Psoas muscle (tissue), 8 donors: ENCODE measurements around the gene CASZ1. TPM values are rescaled to one million over a fixed set of nuclear protein-coding genes. Genes with fewer than 3 reads are reported as not detected.

Experiments used
- ATAC-seq, 4 donors: fragments of 200-7000 bp; cut with Tn5 transposase; one replicate each; pipeline ENCODE4 v1.9.1; 2020; ENCODE audit warnings: moderate library complexity in 3 of 4, mild to moderate bottlenecking in 2 of 4
- DNase-seq, 2 donors: peaks; one replicate each; pipeline ENCODE4 v3.0.0-alpha.2; 2020
- H3K27ac ChIP-seq: fragments of 200-600 bp; one replicate; pipeline ENCODE4 v1.8.0; 2022
- H3K27me3 ChIP-seq, 3 donors: fragments of 200-600 bp in 1 of 3; one replicate each; pipeline versions ENCODE4 v1.6.1 to v1.8.0; 2013 to 2022; ENCODE audit warnings: low read length in 2 of 3, mild to moderate bottlenecking in 2 of 3, moderate library complexity in 1 of 3; ENCODE audit not compliant: insufficient read depth in 3 of 3
- H3K36me3 ChIP-seq, 2 donors: fragments of 200-600 bp in 1 of 2; one replicate each; pipeline versions ENCODE4 v1.6.1 to v1.8.0; 2013 to 2022; ENCODE audit warnings: low read depth in 1 of 2, mild to moderate bottlenecking in 1 of 2, moderate library complexity in 1 of 2; ENCODE audit not compliant: insufficient read depth in 1 of 2
- H3K4me1 ChIP-seq: fragments of 200-600 bp; one replicate; pipeline ENCODE4 v1.8.0; 2022
- H3K4me3 ChIP-seq: fragments of 200-600 bp; one replicate; pipeline ENCODE4 v1.8.0; 2022; ENCODE audit warnings: mild to moderate bottlenecking
- H3K9me3 ChIP-seq: fragments of 200-600 bp; one replicate; pipeline ENCODE4 v1.8.0; 2022
- WGBS, 3 donors: extraction: QIAGEN DNeasy Blood & Tissue Kit; methylation state at CpG; one replicate each; pipeline versions ENCODE4 v1.1.6 to v1.1.7; 2013; 5-methylcytosine and 5-hydroxymethylcytosine counted together
- intact Hi-C, 2 donors: fragments of 100-400 bp; cut with DNase I; formaldehyde crosslinking; loops; one replicate each; pipeline versions ENCODE4 v1.11.0 to v1.14.2; 2022
- polyA plus RNA-seq, 3 donors: library from polyadenylated mRNA; stranded (reverse); fragments of 200-250 nt; gene quantifications; one replicate each; pipeline ENCODE4 v1.2.3, GENCODE V29; 2013
- total RNA-seq, 4 donors: library from RNA; stranded (reverse); fragmentation: NEBNext Ultra II Directional in 2 of 4; extraction: Animal tissue kit (Norgen Biotek cat#: 25700) in 2 of 4; gene quantifications; one replicate each; pipeline versions ENCODE4 v1.2.1 to v1.2.4, GENCODE V29; 2021 to 2023
- TF ChIP-seq, protein P1 (sequence below): fragments of 200-600 bp; IDR thresholded peaks from one replicate; pipeline ENCODE4 v1.8.0; 2022; ENCODE audit warnings: antibody characterized with exemption
- donor health status: healthy with polysubstance abuse.
- donor health status: DM: no; HTN: no; CAD: no; lungs with moderate emphysema.
- donor health status: Bipolar disorder and iron deficiency.
- donor health status: healthy.
- donor health status: DM: yes; HTN: yes; CAD: no.
- donor health status: DM: no; HTN: no; CAD: no.
- donor health status: DM: no; HTN: no; CAD: no.
- donor health status: DM: yes; HTN: yes; CAD: no.

The CASZ1 gene
- total and polyA plus RNA-seq, 7 donors, result 2.6 to 83.3 (median 53.1) TPM

DNA sequence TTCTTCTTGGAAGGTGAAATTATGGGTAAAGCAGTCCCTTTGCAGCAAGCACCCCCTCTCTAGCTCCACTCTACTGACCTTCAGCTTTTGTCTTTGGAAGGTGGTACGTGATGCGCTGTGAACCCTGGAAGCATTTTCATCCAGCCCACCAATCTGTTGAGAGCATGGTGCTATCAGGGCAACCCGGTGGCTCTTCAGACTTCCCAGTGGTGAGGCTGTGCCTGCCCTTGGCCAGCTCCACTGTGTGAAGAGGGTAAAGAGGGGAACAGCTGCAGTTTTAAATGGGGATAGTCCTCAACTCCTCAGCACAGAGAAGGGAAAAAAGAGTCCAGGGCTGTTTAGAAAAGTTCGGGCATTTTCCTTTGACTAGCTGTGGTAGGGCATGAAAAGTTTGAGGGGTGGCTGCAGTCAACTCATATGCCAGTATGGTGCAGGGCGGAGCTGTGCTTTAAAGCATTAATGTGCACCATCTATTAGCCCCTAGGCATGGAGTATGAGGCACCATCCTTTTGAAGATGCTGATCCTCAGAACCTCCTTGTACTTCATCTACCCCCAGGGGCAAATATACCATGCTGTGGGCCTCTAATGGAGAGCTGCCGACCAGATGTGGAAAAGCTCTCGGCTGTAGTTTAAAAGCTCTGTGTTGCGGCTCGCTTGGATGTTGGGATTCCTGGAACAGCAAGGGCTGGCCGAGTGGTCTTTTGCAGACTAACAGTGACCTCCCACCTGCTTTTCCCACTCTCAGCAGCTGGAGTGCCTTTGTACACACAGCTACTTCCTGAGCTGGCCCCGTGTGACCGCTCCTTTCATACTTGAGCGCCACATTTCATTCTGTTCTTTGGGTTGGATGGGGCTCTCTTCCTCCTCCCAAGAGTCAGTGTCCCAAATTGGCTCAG is 198.7 kb downstream of the CASZ1 start:
- 59 to 67% (median 66%) methylated on average over 13 of the region's 13 CpGs for WGBS, 3 donors
- intact Hi-C loops, result no loop called here
- TF ChIP-seq, protein P1, sequence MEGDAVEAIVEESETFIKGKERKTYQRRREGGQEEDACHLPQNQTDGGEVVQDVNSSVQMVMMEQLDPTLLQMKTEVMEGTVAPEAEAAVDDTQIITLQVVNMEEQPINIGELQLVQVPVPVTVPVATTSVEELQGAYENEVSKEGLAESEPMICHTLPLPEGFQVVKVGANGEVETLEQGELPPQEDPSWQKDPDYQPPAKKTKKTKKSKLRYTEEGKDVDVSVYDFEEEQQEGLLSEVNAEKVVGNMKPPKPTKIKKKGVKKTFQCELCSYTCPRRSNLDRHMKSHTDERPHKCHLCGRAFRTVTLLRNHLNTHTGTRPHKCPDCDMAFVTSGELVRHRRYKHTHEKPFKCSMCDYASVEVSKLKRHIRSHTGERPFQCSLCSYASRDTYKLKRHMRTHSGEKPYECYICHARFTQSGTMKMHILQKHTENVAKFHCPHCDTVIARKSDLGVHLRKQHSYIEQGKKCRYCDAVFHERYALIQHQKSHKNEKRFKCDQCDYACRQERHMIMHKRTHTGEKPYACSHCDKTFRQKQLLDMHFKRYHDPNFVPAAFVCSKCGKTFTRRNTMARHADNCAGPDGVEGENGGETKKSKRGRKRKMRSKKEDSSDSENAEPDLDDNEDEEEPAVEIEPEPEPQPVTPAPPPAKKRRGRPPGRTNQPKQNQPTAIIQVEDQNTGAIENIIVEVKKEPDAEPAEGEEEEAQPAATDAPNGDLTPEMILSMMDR, result no peak
- Histone ChIP-seq H3K27ac (no peak overlapping the region), H3K27me3 (no peaks in the 10 kb centered on the region), H3K4me1 (no peaks in the 10 kb centered on the region), H3K36me3 (peaks cover 0 to 15% of the 10 kb centered on the region in 2 donors), H3K9me3 (no peaks in the 10 kb centered on the region), H3K4me3 (no peak overlapping the region)
- no peak for DNase-seq
- ATAC-seq, result peak in 3 of 4 donors; percentile 29 to 49 (median 40)

DNA sequence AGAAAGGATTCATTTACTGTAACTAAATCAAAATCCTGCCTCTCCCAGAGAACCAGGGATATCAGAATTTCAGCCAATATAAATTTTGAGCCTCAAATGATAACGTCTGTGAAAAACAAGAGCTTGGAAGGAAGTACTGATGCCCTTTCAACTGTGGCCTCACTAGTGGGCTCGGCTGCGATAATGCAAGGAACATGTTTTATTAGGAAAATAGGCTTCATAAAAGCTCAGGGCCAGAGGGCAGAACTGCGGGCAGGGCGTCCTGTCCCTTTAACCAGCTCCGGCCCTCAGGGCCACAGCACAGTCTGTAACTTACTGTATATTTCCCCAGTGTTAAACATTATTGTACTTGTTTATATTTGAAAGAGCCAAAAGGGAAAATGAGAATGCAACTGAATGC is 199.7 kb downstream of the CASZ1 start:
- H3K9me3 ChIP-seq, result no peaks in the 10 kb centered on the region
- no peak overlapping the region for H3K4me3 ChIP-seq
- no peaks in the 10 kb centered on the region for H3K4me1 ChIP-seq
- no peaks in the 10 kb centered on the region for H3K27me3 ChIP-seq
- intact Hi-C loops, result no loop called here
- H3K36me3 ChIP-seq, result peaks cover 0 to 13% of the 10 kb centered on the region in 2 donors
- ATAC-seq (no peak), DNase-seq (no peak)
- H3K27ac ChIP-seq, result no peak overlapping the region
- TF ChIP-seq, protein P1, result no peak
- WGBS, 3 donors, result 83 to 94% (median 89%) methylated on average over 6 of the region's 6 CpGs

DNA sequence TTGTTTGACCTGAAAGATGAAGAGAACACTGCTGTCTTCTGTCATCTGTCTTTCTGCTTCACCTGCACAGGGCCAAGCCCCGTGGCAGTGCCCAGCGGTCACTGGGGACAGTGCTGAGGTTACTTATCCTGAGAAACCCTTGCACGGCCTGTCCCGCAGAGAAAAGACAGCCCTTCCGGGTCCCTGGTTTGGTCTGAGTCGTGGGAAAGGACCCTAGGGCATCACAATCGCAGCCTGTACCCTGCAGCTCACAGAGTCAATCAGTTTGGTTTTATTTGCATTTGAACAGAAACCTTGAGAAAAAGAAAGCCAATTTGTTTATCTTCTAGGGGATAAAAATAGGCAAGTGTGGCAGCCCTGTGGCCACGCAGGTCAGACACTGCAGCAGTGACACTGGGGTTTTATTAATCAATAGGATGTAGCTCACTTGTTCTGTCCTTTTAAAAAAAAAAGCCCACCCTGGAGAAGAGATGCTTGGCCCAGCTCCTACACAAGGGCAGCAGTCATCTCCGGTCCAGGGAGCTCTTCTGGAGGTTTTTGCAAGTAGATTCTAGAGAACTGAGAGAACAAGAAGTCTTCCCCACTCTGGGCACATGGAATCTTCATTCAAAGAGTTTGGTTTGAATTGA is 201.7 kb downstream of the CASZ1 start:
- Histone ChIP-seq H3K36me3 (peaks cover 0 to 8% of the 10 kb centered on the region in 2 donors), H3K27me3 (no peaks in the 10 kb centered on the region), H3K27ac (no peak overlapping the region), H3K4me1 (no peaks in the 10 kb centered on the region), H3K9me3 (no peaks in the 10 kb centered on the region), H3K4me3 (no peak overlapping the region)
- TF ChIP-seq, protein P1, result no peak
- DNase-seq, result no peak
- WGBS, 3 donors, result 86 to 88% (median 87%) methylated on average over 9 of the region's 9 CpGs
- ATAC-seq, result no peak
- intact Hi-C loops, result no loop called here

DNA sequence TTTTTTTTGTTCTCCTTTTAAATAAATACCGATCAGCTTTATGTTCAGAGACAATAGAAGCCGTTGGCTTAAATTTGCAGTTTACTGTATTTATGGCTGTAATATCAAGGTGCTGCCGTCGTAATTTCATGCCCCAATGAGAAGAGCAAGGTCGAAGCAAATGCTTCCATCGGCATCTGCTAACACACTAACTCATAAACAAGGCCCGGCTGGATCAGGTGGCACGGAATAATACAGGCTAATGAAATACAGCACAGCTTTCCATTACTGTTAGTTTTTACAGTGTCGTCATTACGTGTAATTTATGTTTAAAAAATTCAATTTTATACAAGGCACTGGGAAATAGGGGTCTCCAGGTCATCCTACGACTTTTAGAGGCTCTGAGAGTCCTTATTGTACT is 202.7 kb downstream of the CASZ1 start:
- TF ChIP-seq, protein P1, result no peak
- Histone ChIP-seq H3K27me3 (no peaks in the 10 kb centered on the region), H3K4me3 (no peak overlapping the region), H3K36me3 (no peaks in the 10 kb centered on the region), H3K9me3 (no peaks in the 10 kb centered on the region), H3K4me1 (peaks cover 2% of the 10 kb centered on the region), H3K27ac (no peak overlapping the region)
- intact Hi-C loops, result no loop called here
- ATAC-seq (no peak), DNase-seq (no peak)
- WGBS, 3 donors, result 67 to 71% (median 67%) methylated on average over 11 of the region's 11 CpGs
